Osteocyte (in vitro differentiated cells): ENCODE data around the gene ALG12. TPM values are rescaled to one million over a fixed set of nuclear protein-coding genes. Genes with fewer than 3 reads are reported as not detected.

Source experiments
- DNase-seq: peaks from one replicate; pipeline ENCODE4 v3.0.0; 2021; ENCODE audit warnings: mixed read lengths; ENCODE audit not compliant: unreplicated experiment; ENCODE audit errors: extremely low spot score
- H3K27ac Mint-ChIP-seq: one replicate; pipeline ENCODE4 v1.8.0; 2021; ENCODE audit warnings: mild to moderate bottlenecking, mixed read lengths; ENCODE audit not compliant: unreplicated experiment
- H3K27me3 Mint-ChIP-seq: one replicate; pipeline ENCODE4 v1.8.0; 2021; ENCODE audit warnings: mixed read lengths; ENCODE audit not compliant: unreplicated experiment
- H3K36me3 Mint-ChIP-seq: one replicate; pipeline ENCODE4 v1.8.0; 2021; ENCODE audit warnings: mixed read lengths; ENCODE audit not compliant: unreplicated experiment
- H3K4me1 Mint-ChIP-seq: one replicate; pipeline ENCODE4 v1.8.0; 2021; ENCODE audit warnings: mixed read lengths; ENCODE audit not compliant: unreplicated experiment
- H3K4me3 Mint-ChIP-seq: one replicate; pipeline ENCODE4 v1.8.0; 2021; ENCODE audit warnings: mild to moderate bottlenecking, moderate library complexity, mixed read lengths; ENCODE audit not compliant: unreplicated experiment
- H3K9me3 Mint-ChIP-seq: one replicate; pipeline ENCODE4 v1.8.0; 2021; ENCODE audit warnings: mixed read lengths; ENCODE audit not compliant: unreplicated experiment
- total RNA-seq: library from RNA; stranded (reverse); gene quantifications from 2 replicates; pipeline ENCODE4 v1.2.1, GENCODE V29; 2021
- TF ChIP-seq, protein P1 (sequence below): fragments of 200-600 bp; sonication (generic); IDR thresholded peaks from 2 replicates; pipeline ENCODE4 v1.5.0; 2021; ENCODE audit warnings: antibody characterized with exemption, mild to moderate bottlenecking, moderate library complexity

The ALG12 gene
- total RNA-seq, 1 donor from 2014 or later: 27.1 TPM

DNA sequence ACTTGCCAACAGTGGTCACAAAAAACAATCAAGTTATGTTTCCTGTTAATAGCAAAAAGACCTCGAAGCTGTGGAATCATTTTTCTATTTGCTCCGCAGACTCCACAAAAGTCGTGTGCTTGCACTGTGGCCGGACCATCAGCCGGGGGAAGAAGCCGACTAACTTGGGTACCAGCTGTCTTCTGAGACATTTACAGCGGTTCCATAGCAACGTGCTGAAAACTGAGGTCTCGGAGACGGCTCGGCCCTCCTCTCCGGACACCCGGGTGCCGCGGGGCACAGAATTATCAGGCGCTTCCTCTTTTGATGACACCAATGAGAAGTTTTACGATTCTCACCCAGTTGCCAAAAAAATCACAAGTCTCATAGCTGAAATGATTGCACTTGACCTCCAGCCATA, 33.0 kb downstream of the ALG12 start:
- TF ChIP-seq, protein P1, sequence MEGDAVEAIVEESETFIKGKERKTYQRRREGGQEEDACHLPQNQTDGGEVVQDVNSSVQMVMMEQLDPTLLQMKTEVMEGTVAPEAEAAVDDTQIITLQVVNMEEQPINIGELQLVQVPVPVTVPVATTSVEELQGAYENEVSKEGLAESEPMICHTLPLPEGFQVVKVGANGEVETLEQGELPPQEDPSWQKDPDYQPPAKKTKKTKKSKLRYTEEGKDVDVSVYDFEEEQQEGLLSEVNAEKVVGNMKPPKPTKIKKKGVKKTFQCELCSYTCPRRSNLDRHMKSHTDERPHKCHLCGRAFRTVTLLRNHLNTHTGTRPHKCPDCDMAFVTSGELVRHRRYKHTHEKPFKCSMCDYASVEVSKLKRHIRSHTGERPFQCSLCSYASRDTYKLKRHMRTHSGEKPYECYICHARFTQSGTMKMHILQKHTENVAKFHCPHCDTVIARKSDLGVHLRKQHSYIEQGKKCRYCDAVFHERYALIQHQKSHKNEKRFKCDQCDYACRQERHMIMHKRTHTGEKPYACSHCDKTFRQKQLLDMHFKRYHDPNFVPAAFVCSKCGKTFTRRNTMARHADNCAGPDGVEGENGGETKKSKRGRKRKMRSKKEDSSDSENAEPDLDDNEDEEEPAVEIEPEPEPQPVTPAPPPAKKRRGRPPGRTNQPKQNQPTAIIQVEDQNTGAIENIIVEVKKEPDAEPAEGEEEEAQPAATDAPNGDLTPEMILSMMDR: no peak
- peaks cover 61% of the 10 kb centered on the region for H3K36me3 Mint-ChIP-seq
- DNase-seq: no peak
- peaks cover 8% of the 10 kb centered on the region for H3K9me3 Mint-ChIP-seq
- H3K4me3 Mint-ChIP-seq: no peak overlapping the region
- H3K27me3 Mint-ChIP-seq: no peaks in the 10 kb centered on the region
- peaks cover 3% of the 10 kb centered on the region for H3K4me1 Mint-ChIP-seq
- H3K27ac Mint-ChIP-seq: no peak overlapping the region

DNA sequence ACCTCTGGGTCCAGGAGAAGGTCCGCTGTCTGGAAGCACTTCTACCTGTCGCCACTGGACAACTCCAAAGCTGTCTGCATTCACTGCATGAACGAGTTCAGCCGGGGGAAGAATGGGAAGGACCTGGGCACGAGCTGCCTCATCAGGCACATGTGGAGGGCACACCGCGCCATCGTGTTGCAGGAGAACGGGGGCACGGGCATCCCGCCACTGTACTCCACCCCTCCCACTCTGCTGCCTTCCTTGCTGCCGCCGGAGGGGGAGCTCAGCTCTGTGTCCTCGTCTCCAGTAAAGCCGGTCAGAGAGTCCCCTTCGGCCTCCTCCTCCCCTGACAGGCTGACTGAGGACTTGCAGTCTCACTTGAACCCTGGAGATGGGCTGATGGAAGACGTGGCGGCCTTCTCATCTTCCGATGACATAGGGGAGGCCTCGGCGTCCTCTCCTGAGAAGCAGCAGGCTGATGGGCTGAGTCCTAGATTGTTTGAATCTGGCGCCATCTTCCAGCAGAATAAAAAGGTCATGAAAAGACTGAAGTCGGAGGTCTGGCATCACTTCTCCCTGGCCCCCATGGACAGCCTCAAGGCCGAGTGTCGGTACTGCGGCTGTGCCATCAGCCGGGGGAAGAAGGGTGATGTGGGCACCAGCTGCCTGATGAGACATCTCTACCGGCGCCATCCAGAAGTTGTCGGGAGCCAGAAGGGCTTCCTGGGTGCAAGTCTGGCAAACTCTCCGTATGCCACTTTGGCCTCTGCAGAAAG, 33.6 kb downstream of the ALG12 start:
- TF ChIP-seq, protein P1: no peak
- Mint-ChIP-seq H3K27ac (no peak overlapping the region), H3K4me3 (no peak overlapping the region), H3K36me3 (peaks cover 57% of the 10 kb centered on the region), H3K27me3 (no peaks in the 10 kb centered on the region), H3K9me3 (peaks cover 5% of the 10 kb centered on the region), H3K4me1 (peaks cover 4% of the 10 kb centered on the region)
- DNase-seq: no peak

- H3K27ac Mint-ChIP-seq: no peak overlapping the region
- no peak for DNase-seq
- H3K4me1 Mint-ChIP-seq: peaks cover 4% of the 10 kb centered on the region
- peaks cover 51% of the 10 kb centered on the region for H3K36me3 Mint-ChIP-seq
- no peaks in the 10 kb centered on the region for H3K9me3 Mint-ChIP-seq
- TF ChIP-seq, protein P1: no peak
- no peak overlapping the region for H3K4me3 Mint-ChIP-seq
- H3K27me3 Mint-ChIP-seq: no peaks in the 10 kb centered on the region
These were observed 34.2 kb downstream of the ALG12 start for GRCh38 chr22:49884075-49884474.

DNA sequence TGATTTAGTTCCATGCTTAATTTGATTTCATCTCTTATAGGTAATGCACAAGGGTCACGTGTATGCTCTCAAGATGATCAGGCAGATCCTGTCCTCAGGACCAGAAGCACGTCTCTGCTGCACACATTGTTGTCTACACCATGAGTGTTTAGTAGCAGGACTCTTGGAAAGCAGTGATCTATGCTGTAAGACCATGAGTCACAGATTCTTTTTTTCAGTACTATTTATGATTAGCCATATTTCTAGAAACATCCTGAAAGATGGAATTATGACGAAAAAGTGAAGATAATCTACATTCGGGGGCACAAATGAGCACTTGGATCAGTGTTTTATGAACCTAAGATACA, 35.0 kb downstream of the ALG12 start:
- H3K27me3 Mint-ChIP-seq: no peaks in the 10 kb centered on the region
- TF ChIP-seq, protein P1: no peak
- peaks cover 4% of the 10 kb centered on the region for H3K4me1 Mint-ChIP-seq
- peaks cover 50% of the 10 kb centered on the region for H3K36me3 Mint-ChIP-seq
- no peaks in the 10 kb centered on the region for H3K9me3 Mint-ChIP-seq
- no peak for DNase-seq
- H3K27ac Mint-ChIP-seq: no peak overlapping the region
- H3K4me3 Mint-ChIP-seq: no peak overlapping the region

DNA sequence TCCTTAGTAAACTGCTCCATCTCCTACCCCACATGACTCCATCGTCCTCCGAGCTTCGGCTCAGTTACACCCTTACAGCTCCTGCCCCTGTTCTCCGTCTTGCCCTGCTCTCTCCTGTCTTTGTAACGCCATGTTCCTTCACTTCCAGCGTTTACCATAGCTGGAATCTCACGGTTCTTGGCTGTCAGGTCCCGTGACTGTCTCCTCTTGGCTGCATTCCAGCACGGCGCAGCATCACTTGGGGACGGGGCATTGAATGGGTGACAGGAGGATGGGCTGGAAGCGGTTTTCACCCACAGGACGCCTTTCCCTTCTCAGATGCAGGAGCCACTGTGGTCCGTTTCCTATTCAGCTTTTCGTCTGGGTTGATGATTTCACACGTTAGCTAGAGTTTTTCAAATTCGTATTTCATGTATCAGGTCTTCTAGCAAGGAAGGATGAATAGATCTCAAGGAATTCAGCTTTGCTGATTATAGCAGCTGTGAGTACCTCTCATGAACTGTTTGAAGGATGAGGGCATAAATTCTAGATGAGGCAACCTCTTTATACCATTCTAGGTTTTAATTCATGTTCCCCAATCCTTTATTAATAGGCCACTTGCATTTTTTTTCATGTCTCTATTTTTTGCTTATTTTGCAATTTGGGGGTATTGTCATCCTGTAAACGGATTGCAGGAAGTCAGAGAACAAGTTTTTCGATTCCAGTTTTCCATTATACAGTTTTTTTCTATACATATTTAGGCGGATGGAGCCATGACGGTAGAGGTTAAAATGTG, 35.5 kb downstream of the ALG12 start:
- peaks cover 4% of the 10 kb centered on the region for H3K4me1 Mint-ChIP-seq
- no peaks in the 10 kb centered on the region for H3K27me3 Mint-ChIP-seq
- no peak for DNase-seq
- TF ChIP-seq, protein P1: no peak
- H3K4me3 Mint-ChIP-seq: no peak overlapping the region
- H3K9me3 Mint-ChIP-seq: no peaks in the 10 kb centered on the region
- peaks cover 46% of the 10 kb centered on the region for H3K36me3 Mint-ChIP-seq
- H3K27ac Mint-ChIP-seq: peak overlapping the region; percentile 18
